ENCODE measurements around the gene MAP3K9. TPM values are rescaled to one million over a fixed set of nuclear protein-coding genes. Genes with fewer than 3 reads are reported as not detected.

Gene MAP3K9
- total and polyA plus RNA-seq, 9 of the 15 experiments (the other 6 are each of a cell fraction or from before 2014, with no cell fraction given): 0.03 to 0.60 (median 0.36) TPM

DNA sequence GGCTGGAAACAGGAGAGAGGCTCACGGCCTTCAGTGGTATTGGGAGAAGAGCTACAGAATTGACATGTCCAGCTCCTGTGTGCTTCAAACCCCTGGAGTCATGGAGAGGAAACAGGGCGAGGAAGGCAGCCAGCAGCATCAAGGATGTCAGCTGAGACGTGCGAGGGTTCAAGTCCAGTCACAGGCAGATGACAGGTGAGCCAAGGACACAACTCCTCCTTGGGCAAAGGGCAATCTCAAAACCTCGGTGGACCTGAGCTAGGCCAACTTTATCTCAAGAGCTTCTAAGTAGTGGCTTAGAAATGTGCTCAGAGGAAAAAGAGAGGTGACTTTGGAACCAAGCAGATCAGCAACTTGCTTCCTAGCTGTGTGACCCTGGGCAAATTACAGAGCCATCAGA, 86.0 kb downstream of the MAP3K9 start:
- POLR2A ChIA-PET: no interaction called here
- intact Hi-C loops (cut with micrococcal nuclease): no loop called here
- Histone ChIP-seq H3K27ac (ENCODE audit: extremely low read depth, low read depth, low read length) (no peak overlapping the region), H3K4me1 (replicated peaks in 1 of 2; ENCODE audit: control insufficient read depth in 2 of 2, insufficient read depth in 2 of 2, low read length in 2 of 2) (no peaks in the 10 kb centered on the region), H3K9ac (ENCODE audit: insufficient read depth in 1 of 2, low read depth in 2 of 2, low read length in 2 of 2) (no peak overlapping the region), H3K4me3 (no peak overlapping the region), H3K9me3 (replicated peaks; ENCODE audit: control insufficient read depth, insufficient read depth, low read depth, low read length) (no peaks in the 10 kb centered on the region), H2AFZ (ENCODE audit: low read depth, low read length) (no peak overlapping the region), H3K27me3 (ENCODE audit: control insufficient read depth in 2 of 2, insufficient read depth in 2 of 2, low read length in 2 of 2) (peaks cover 0 to 14% of the 10 kb centered on the region in 2 experiments; a peak in 2 of 5 replicates), H3K4me2 (ENCODE audit: insufficient read depth, low read length) (no peak overlapping the region), H3K9me1 (ENCODE audit: control insufficient read depth, insufficient read depth, low read length) (no peaks in the 10 kb centered on the region), H4K20me1 (replicated peaks; ENCODE audit: control insufficient read depth, insufficient read depth, low read length) (no peaks in the 10 kb centered on the region), H3K36me3 (ENCODE audit: control insufficient read depth, insufficient read depth, low read length) (no peaks in the 10 kb centered on the region), H3K79me2 (ENCODE audit: control insufficient read depth, insufficient read depth, low read length) (no peaks in the 10 kb centered on the region)
- TF ChIP-seq XRCC4 (IDR thresholded peaks at IDR 0.05; ENCODE audit: extremely low read depth, insufficient read depth, insufficient read length): no peak
- TF ChIP-seq ZNF263 (CRISPR knock-in tag; IDR thresholded peaks at IDR 0.05; ENCODE audit: borderline replicate concordance): no peak
- TF ChIP-seq SAP30 (IDR thresholded peaks at IDR 0.05; ENCODE audit: borderline replicate concordance, insufficient read depth, low read depth, low read length, poor library complexity, severe bottlenecking): no peak
- TF ChIP-seq ZBTB43 (CRISPR knock-in tag; IDR thresholded peaks at IDR 0.05): no peak
- TF ChIP-seq ETV5 (CRISPR knock-in tag; IDR thresholded peaks at IDR 0.05; ENCODE audit: low read depth): no peak
- no peak for TF ChIP-seq HNRNPH1 (optimal IDR thresholded peaks at IDR 0.05; ENCODE audit: low read depth, low read length)
- no peak for TF ChIP-seq GTF2F1 (IDR thresholded peaks at IDR 0.05; ENCODE audit: low read depth, low read length)
- TF ChIP-seq, protein P1, sequence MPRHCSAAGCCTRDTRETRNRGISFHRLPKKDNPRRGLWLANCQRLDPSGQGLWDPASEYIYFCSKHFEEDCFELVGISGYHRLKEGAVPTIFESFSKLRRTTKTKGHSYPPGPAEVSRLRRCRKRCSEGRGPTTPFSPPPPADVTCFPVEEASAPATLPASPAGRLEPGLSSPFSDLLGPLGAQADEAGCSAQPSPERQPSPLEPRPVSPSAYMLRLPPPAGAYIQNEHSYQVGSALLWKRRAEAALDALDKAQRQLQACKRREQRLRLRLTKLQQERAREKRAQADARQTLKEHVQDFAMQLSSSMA (CRISPR knock-in tag; IDR thresholded peaks at IDR 0.05): no peak
- CTCF ChIA-PET (ENCODE audit: low intra/inter-chr PET ratio): no interaction called here
- 0% methylated on average over 3 of the region's 5 CpGs for WGBS (ENCODE audit: insufficient coverage, low coverage, missing lambda C conversion rate)
- in situ Hi-C loops (cut with MboI): no loop called here
- FAIRE-seq: no peak
- ATAC-seq: no peak
- no peak for DNase-seq (ENCODE audit: extremely low read depth in 1 of 4, low spot score in 3 of 4)
- no TSS peak for BruUV-seq (replicated peaks)
